Measurements from ENCODE around the gene ZBBX.

The ZBBX gene

DNA sequence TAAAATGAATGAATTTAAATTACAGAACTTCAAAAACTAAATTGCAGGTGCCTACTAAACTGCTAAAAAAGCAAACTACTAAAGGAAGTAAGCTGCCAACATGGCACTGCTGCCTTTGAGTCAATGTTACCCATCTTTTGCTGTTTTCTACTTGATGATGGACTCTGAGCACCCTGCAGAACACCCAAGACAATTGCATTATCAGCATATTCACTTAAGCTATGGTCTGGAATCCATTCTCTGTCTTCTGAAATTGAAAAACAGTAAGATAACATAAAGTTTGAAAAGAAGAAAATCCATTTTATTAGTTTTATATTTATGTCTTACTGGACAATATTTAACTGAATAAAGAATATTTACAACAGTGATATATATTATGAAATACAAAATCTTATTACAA, 91.4 kb downstream of the ZBBX start:
- Mint-ChIP-seq H3K27me3 (no peaks in the 10 kb centered on the region), H3K4me1 (ENCODE audit: low read depth in 2 of 2) (no peaks in the 10 kb centered on the region), H3K4me3 (no peak overlapping the region), H3K36me3 (ENCODE audit: insufficient read depth) (no peaks in the 10 kb centered on the region), H3K27ac (no peak overlapping the region), H3K9me3 (peaks cover 8 to 12% of the 10 kb centered on the region in 2 donors)
- DNase-seq (no peak), ATAC-seq (replicated peaks) (no peak)

- no peak overlapping the region for H3K4me3 Mint-ChIP-seq
- DNase-seq (no peak), ATAC-seq (replicated peaks) (no peak)
- H3K36me3 Mint-ChIP-seq (ENCODE audit: insufficient read depth) = no peaks in the 10 kb centered on the region
- H3K4me1 Mint-ChIP-seq (ENCODE audit: low read depth in 2 of 2) = no peaks in the 10 kb centered on the region
- H3K27ac Mint-ChIP-seq = no peak overlapping the region
- peaks cover 6 to 8% of the 10 kb centered on the region in 2 donors for H3K9me3 Mint-ChIP-seq
- no peaks in the 10 kb centered on the region for H3K27me3 Mint-ChIP-seq
These were observed 92.8 kb downstream of the ZBBX start for GRCh38 chr3:167287308-167287707.

DNA sequence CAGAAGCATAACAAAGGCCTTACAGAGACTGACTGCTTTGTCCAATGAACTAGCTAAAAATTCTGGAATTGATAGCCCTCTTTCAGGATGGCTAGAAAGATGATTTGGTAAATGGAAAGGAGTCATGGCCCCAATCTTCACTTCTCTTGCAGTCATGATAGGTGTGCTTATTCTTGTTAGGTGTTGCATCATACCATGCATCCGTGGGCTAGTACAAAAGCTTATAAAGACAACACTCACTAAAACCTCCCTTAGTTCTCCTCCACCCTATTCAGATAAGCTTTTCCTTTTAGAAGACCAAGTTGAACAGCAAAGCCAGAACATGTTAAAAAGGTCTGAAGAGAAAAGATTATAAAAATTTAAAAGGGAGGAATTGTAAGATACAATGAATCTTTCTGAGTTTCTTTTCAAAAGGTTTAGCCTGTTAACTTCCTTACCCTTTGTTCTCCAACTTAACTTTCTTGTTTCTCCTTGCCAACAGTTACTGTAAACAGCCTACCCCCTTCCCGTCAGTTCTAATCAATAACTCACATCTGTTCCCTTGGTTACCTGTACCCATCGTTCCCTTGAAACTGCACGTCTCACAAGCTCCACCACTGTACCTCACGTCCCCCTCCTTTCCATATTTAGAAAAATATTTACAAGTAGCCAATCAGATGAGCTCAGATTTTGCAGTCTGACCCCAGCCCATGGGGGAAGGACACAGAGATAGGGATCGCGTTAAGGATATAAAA, 105.8 kb downstream of the ZBBX start:
- H3K9me3 Mint-ChIP-seq = peaks cover 10 to 12% of the 10 kb centered on the region in 2 donors
- ATAC-seq (replicated peaks) (no peak), DNase-seq (no peak)
- H3K36me3 Mint-ChIP-seq (ENCODE audit: insufficient read depth) = no peaks in the 10 kb centered on the region
- H3K4me1 Mint-ChIP-seq (ENCODE audit: low read depth in 2 of 2) = no peaks in the 10 kb centered on the region
- H3K27ac Mint-ChIP-seq = no peak overlapping the region
- no peaks in the 10 kb centered on the region for H3K27me3 Mint-ChIP-seq
- no peak overlapping the region for H3K4me3 Mint-ChIP-seq

- no peaks in the 10 kb centered on the region for H3K27me3 Mint-ChIP-seq
- DNase-seq (no peak), ATAC-seq (replicated peaks) (no peak)
- no peak overlapping the region for H3K27ac Mint-ChIP-seq
- no peaks in the 10 kb centered on the region for H3K36me3 Mint-ChIP-seq (ENCODE audit: insufficient read depth)
- no peak overlapping the region for H3K4me3 Mint-ChIP-seq
- H3K4me1 Mint-ChIP-seq (ENCODE audit: low read depth in 2 of 2) = no peaks in the 10 kb centered on the region
- peaks cover 6% of the 10 kb centered on the region in 2 donors for H3K9me3 Mint-ChIP-seq
These were observed 127.1 kb downstream of the ZBBX start for GRCh38 chr3:167253037-167253436.

- no peaks in the 10 kb centered on the region for H3K36me3 Mint-ChIP-seq (ENCODE audit: insufficient read depth)
- no peaks in the 10 kb centered on the region for H3K4me1 Mint-ChIP-seq (ENCODE audit: low read depth in 2 of 2)
- no peaks in the 10 kb centered on the region for H3K27me3 Mint-ChIP-seq
- H3K9me3 Mint-ChIP-seq = peaks cover 4 to 10% of the 10 kb centered on the region in 2 donors
- H3K4me3 Mint-ChIP-seq = no peak overlapping the region
- ATAC-seq (replicated peaks) (no peak), DNase-seq (no peak)
- H3K27ac Mint-ChIP-seq = no peak overlapping the region
These were observed 128.4 kb downstream of the ZBBX start for GRCh38 chr3:167251678-167252077.

- no peak for DNase-seq
- H3K27me3 Mint-ChIP-seq = no peaks in the 10 kb centered on the region
- H3K36me3 Mint-ChIP-seq (ENCODE audit: insufficient read depth) = no peaks in the 10 kb centered on the region
- peaks cover 0 to 8% of the 10 kb centered on the region in 2 donors for H3K9me3 Mint-ChIP-seq
- H3K4me3 Mint-ChIP-seq = no peak overlapping the region
- H3K4me1 Mint-ChIP-seq (ENCODE audit: low read depth in 2 of 2) = no peaks in the 10 kb centered on the region
- no peak overlapping the region for H3K27ac Mint-ChIP-seq
- no peak for ATAC-seq (replicated peaks)
These were observed 133.8 kb downstream of the ZBBX start for GRCh38 chr3:167246252-167246651.

- no peak for ATAC-seq (replicated peaks)
- no peak overlapping the region for H3K27ac Mint-ChIP-seq
These were observed 138.8 kb downstream of the ZBBX start for GRCh38 chr3:167241048-167241845.

GRCh38 chr3:167228135-167228534, 152.0 kb downstream of the ZBBX start:
- DNase-seq = no peak
- ATAC-seq (replicated peaks) = no peak
- H3K9me3 Mint-ChIP-seq = peaks cover 7 to 16% of the 10 kb centered on the region in 2 donors

More at GRCh38 chr3:167241048-167241845, 138.8 kb downstream of the ZBBX start:
- Mint-ChIP-seq H3K4me3 (no peak overlapping the region), H3K9me3 (peaks cover 0 to 7% of the 10 kb centered on the region in 2 donors), H3K36me3 (ENCODE audit: insufficient read depth) (no peaks in the 10 kb centered on the region), H3K27me3 (no peaks in the 10 kb centered on the region), H3K4me1 (ENCODE audit: low read depth in 2 of 2) (no peaks in the 10 kb centered on the region)
- DNase-seq = no peak

DNA sequence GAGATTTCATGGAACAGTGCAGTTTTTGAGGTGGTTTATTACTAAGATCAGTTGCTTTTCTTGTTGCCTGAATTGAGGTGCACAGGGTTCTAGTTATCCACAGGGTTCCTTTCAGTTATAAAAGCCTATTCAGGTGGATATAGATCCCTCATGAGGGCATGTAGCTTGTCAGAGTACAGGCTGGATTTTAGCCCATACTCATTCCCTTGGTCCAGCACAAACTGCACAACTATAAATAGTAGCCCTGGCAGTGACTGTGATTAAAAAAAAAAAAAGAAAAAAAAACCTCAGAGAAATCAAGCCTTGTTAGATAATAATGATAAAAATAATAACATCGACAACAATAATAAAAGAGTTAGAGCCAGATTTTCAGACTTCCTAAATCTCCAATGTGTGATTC, 154.3 kb downstream of the ZBBX start:
- Mint-ChIP-seq H3K4me3 (no peak overlapping the region), H3K9me3 (peaks cover 9 to 29% of the 10 kb centered on the region in 2 donors), H3K27me3 (no peaks in the 10 kb centered on the region), H3K36me3 (ENCODE audit: insufficient read depth) (no peaks in the 10 kb centered on the region), H3K4me1 (ENCODE audit: low read depth in 2 of 2) (no peaks in the 10 kb centered on the region), H3K27ac (no peak overlapping the region)
- ATAC-seq (replicated peaks) (no peak), DNase-seq (no peak)

More at GRCh38 chr3:167228135-167228534, 152.0 kb downstream of the ZBBX start:
- H3K4me1 Mint-ChIP-seq (ENCODE audit: low read depth in 2 of 2) = no peaks in the 10 kb centered on the region
- no peaks in the 10 kb centered on the region for H3K27me3 Mint-ChIP-seq
- no peak overlapping the region for H3K27ac Mint-ChIP-seq
- no peaks in the 10 kb centered on the region for H3K36me3 Mint-ChIP-seq (ENCODE audit: insufficient read depth)
- H3K4me3 Mint-ChIP-seq = no peak overlapping the region

- Mint-ChIP-seq H3K27me3 (no peaks in the 10 kb centered on the region), H3K9me3 (peaks cover 6 to 17% of the 10 kb centered on the region in 2 donors), H3K4me1 (ENCODE audit: low read depth in 2 of 2) (no peaks in the 10 kb centered on the region), H3K27ac (no peak overlapping the region), H3K4me3 (no peak overlapping the region), H3K36me3 (ENCODE audit: insufficient read depth) (no peaks in the 10 kb centered on the region)
- DNase-seq (no peak), ATAC-seq (replicated peaks) (no peak)
These were observed 171.1 kb downstream of the ZBBX start for GRCh38 chr3:167209011-167209410.

DNA sequence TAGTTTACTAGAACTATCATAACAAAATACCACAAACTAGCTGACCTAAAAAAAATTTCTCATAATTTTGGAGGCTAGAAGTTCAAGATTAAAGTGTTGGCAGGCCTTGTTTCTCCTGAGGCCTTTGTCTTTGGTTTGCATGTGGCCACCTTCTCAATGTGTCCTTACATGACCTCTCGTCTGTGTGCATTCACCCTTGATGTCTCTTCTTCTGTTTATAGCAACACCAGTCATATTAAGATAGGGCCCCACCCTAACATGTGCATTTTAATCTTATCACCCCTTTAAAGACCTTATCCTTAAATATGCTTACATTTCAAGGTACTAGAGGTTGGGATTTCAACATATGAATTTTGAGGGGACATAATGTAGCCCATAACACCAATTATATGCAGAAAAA, 177.0 kb downstream of the ZBBX start:
- Mint-ChIP-seq H3K27ac (no peak overlapping the region), H3K36me3 (ENCODE audit: insufficient read depth) (no peaks in the 10 kb centered on the region), H3K27me3 (no peaks in the 10 kb centered on the region), H3K4me1 (ENCODE audit: low read depth in 2 of 2) (no peaks in the 10 kb centered on the region), H3K4me3 (no peak overlapping the region), H3K9me3 (peaks cover 1 to 6% of the 10 kb centered on the region in 2 donors)
- DNase-seq = no peak
- ATAC-seq (replicated peaks) = no peak

GRCh38 chr3:167198949-167199600, 181.0 kb downstream of the ZBBX start:
- no peak overlapping the region for H3K27ac Mint-ChIP-seq
- no peak overlapping the region for H3K4me3 Mint-ChIP-seq
- ATAC-seq (replicated peaks) (no peak), DNase-seq (no peak)
- H3K4me1 Mint-ChIP-seq (ENCODE audit: low read depth in 2 of 2) = no peaks in the 10 kb centered on the region
- no peaks in the 10 kb centered on the region for H3K36me3 Mint-ChIP-seq (ENCODE audit: insufficient read depth)
- peaks cover 0 to 6% of the 10 kb centered on the region in 2 donors for H3K9me3 Mint-ChIP-seq
- H3K27me3 Mint-ChIP-seq = no peaks in the 10 kb centered on the region

Data from effector memory CD8-positive, alpha-beta T cell (primary cell).